ENCODE data around the gene RNF13. TPM values are rescaled to one million over a fixed set of nuclear protein-coding genes. Genes with fewer than 3 reads are reported as not detected.

The RNF13 gene
- 100 to 1,000 TPM in 2 of 3 donors, 10 to 100 TPM in 1; 95.0 to 142 (median 114) TPM for total RNA-seq

GRCh38 chr3:149812606-149813366 lies at the start of gene RNF13:
RNF13 (plus strand) TSS chr3:149813215; CDS start chr3:149846027, 32,812 bp downstream.
- peak within 1 kb of the TSS; percentile 98 to 99 for H3K27ac ChIP-seq
- no peaks in the 10 kb centered on the region for H3K9me3 ChIP-seq
- TF ChIP-seq CTCF (IDR thresholded peaks at IDR 0.05) = no peak
- peak; percentile 42 to 85 (median 80) for TF ChIP-seq POLR2AphosphoS5 (IDR thresholded peaks at IDR 0.05)
- TF ChIP-seq POLR2A (IDR thresholded peaks at IDR 0.05) = peak; percentile 17
- intact Hi-C loops (cut with DNase I; ENCODE audit: low total_unique reads) = no loop called here
- peak within 1 kb of the TSS; percentile 68 to 90 (median 90) for H3K4me3 ChIP-seq
- no peaks in the 10 kb centered on the region for H3K27me3 ChIP-seq
- no peaks in the 10 kb centered on the region for H3K36me3 ChIP-seq
- H3K4me1 ChIP-seq = peaks cover 0 to 23% of the 10 kb centered on the region in 2 donors
- peak; percentile 96 for DNase-seq (ENCODE audit: low spot score in 2 of 2)

GRCh38 chr3:149763565-149764195 lies 49.3 kb upstream of the RNF13 start:
- H3K36me3 ChIP-seq = no peaks in the 10 kb centered on the region
- intact Hi-C loops (cut with DNase I; ENCODE audit: low total_unique reads) = no loop called here
- DNase-seq (ENCODE audit: low spot score in 2 of 2) = no peak
- TF ChIP-seq CTCF (IDR thresholded peaks at IDR 0.05) (no peak), POLR2AphosphoS5 (IDR thresholded peaks at IDR 0.05) (no peak), POLR2A (IDR thresholded peaks at IDR 0.05) (no peak)
- no peak overlapping the region for H3K27ac ChIP-seq
- no peaks in the 10 kb centered on the region for H3K27me3 ChIP-seq
- H3K4me3 ChIP-seq = no peak overlapping the region
- no peaks in the 10 kb centered on the region for H3K9me3 ChIP-seq
- H3K4me1 ChIP-seq = no peaks in the 10 kb centered on the region

GRCh38 chr3:149764302-149764701 lies 48.7 kb upstream of the RNF13 start:
- no peak for DNase-seq (ENCODE audit: low spot score in 2 of 2)
- TF ChIP-seq CTCF (IDR thresholded peaks at IDR 0.05) (no peak), POLR2A (IDR thresholded peaks at IDR 0.05) (no peak), POLR2AphosphoS5 (IDR thresholded peaks at IDR 0.05) (no peak)
- Histone ChIP-seq H3K27ac (no peak overlapping the region), H3K9me3 (no peaks in the 10 kb centered on the region), H3K36me3 (no peaks in the 10 kb centered on the region), H3K27me3 (no peaks in the 10 kb centered on the region), H3K4me3 (no peak overlapping the region), H3K4me1 (no peaks in the 10 kb centered on the region)
- intact Hi-C loops (cut with DNase I; ENCODE audit: low total_unique reads) = no loop called here

GRCh38 chr3:149765762-149766334 lies 47.2 kb upstream of the RNF13 start:
- no peak for DNase-seq (ENCODE audit: low spot score in 2 of 2)
- no peaks in the 10 kb centered on the region for H3K4me1 ChIP-seq
- H3K36me3 ChIP-seq = no peaks in the 10 kb centered on the region
- H3K27me3 ChIP-seq = no peaks in the 10 kb centered on the region
- no peak overlapping the region for H3K27ac ChIP-seq
- intact Hi-C loops (cut with DNase I; ENCODE audit: low total_unique reads) = no loop called here
- no peaks in the 10 kb centered on the region for H3K9me3 ChIP-seq
- TF ChIP-seq POLR2AphosphoS5 (IDR thresholded peaks at IDR 0.05) = no peak
- peak in 1 of 3 donors; percentile 32 for TF ChIP-seq CTCF (IDR thresholded peaks at IDR 0.05)
- H3K4me3 ChIP-seq = no peak overlapping the region

GRCh38 chr3:149767720-149768119 lies 45.3 kb upstream of the RNF13 start:
- TF ChIP-seq CTCF (IDR thresholded peaks at IDR 0.05) = no peak
- no peak for TF ChIP-seq POLR2AphosphoS5 (IDR thresholded peaks at IDR 0.05)
- TF ChIP-seq POLR2A (IDR thresholded peaks at IDR 0.05) = no peak
- no peaks in the 10 kb centered on the region for H3K27me3 ChIP-seq
- intact Hi-C loops (cut with DNase I; ENCODE audit: low total_unique reads) = no loop called here
- no peak for DNase-seq (ENCODE audit: low spot score in 2 of 2)
- no peak overlapping the region for H3K4me3 ChIP-seq
- H3K9me3 ChIP-seq = no peaks in the 10 kb centered on the region
- no peaks in the 10 kb centered on the region for H3K4me1 ChIP-seq
- no peak overlapping the region for H3K27ac ChIP-seq
- no peaks in the 10 kb centered on the region for H3K36me3 ChIP-seq

All from breast epithelium (tissue), 4 donors.